PC-9 (cell line): Measurements from ENCODE around the gene BCAR1. TPM values are rescaled to one million over a fixed set of nuclear protein-coding genes. Genes with fewer than 3 reads are reported as not detected.

Source experiments
- BruUV-seq: library from RNA; stranded (reverse); fragments of 400-500 nt; replicated peaks from 2 replicates; lab custom pipeline; 2021; lab: Mats Ljungman, UMichigan
- CTCF ChIA-PET: fragments of 300-600 bp; sonication (Branson Sonifier 250); formaldehyde crosslinking; loops from one replicate; lab custom pipeline; 2022; ENCODE audit warnings: antibody characterized with exemption; lab: Charles Lee
- POLR2A ChIA-PET: fragments of 300-600 bp; sonication (Branson Sonifier 250); formaldehyde crosslinking; loops from one replicate; lab custom pipeline; 2022; ENCODE audit warnings: antibody characterized with exemption; ENCODE audit not compliant: unreplicated experiment; lab: Charles Lee
- DNase-seq, 2 experiments: peaks; one replicate each; pipeline versions ENCODE4 v3.0.0 to v3.0.0-alpha.2; 2015 to 2022; ENCODE audit warnings: mixed read lengths in 1 of 2
- H2AFZ ChIP-seq: fragments of 200-600 bp; sonication (generic); 2 replicates; pipeline ENCODE4 v1.8.1; 2017; ENCODE audit warnings: antibody characterized with exemption
- H3F3A ChIP-seq: fragments of 200-600 bp; sonication (generic); 2 replicates; pipeline ENCODE4 v1.8.1; 2017; ENCODE audit warnings: antibody characterized with exemption, mild to moderate bottlenecking, low read depth; ENCODE audit not compliant: insufficient read depth
- H3K27ac ChIP-seq: fragments of 200-600 bp; sonication (generic); 2 replicates; pipeline ENCODE4 v1.6.1; 2016; ENCODE audit warnings: mixed run types
- H3K27me3 ChIP-seq: fragments of 200-600 bp; sonication (generic); 2 replicates; pipeline ENCODE4 v1.6.1; 2016; ENCODE audit warnings: low read depth, mixed run types; ENCODE audit not compliant: insufficient read depth
- H3K36me3 ChIP-seq: fragments of 200-600 bp; sonication (generic); 2 replicates; pipeline ENCODE4 v1.6.1; 2016; ENCODE audit warnings: low read depth, mixed run types
- H3K4me1 ChIP-seq: fragments of 200-600 bp; sonication (generic); replicated peaks from 2 replicates; pipeline ENCODE4 v1.6.1; 2016; ENCODE audit warnings: mixed run types; ENCODE audit not compliant: insufficient read depth
- H3K4me2 ChIP-seq: fragments of 200-600 bp; sonication (generic); 2 replicates; pipeline ENCODE4 v1.6.1; 2017; ENCODE audit warnings: mixed run types
- H3K4me3 ChIP-seq: fragments of 200-600 bp; sonication (generic); 2 replicates; pipeline ENCODE4 v1.6.1; 2016; ENCODE audit warnings: mixed run types
- H3K79me2 ChIP-seq: fragments of 200-600 bp; sonication (generic); 2 replicates; pipeline ENCODE4 v1.6.1; 2017; ENCODE audit warnings: low read depth, mixed run types
- H3K9me2 ChIP-seq: fragments of 200-600 bp; sonication (generic); 2 replicates; pipeline ENCODE4 v1.8.1; 2017; ENCODE audit warnings: mild to moderate bottlenecking; ENCODE audit not compliant: insufficient read depth
- H3K9me3 ChIP-seq: fragments of 200-600 bp; sonication (generic); 2 replicates; pipeline ENCODE4 v1.8.1; 2016; ENCODE audit warnings: low read depth; ENCODE audit not compliant: insufficient read depth
- H4K20me1 ChIP-seq: fragments of 200-600 bp; sonication (generic); 2 replicates; pipeline ENCODE4 v1.8.1; 2017; ENCODE audit not compliant: insufficient read depth
- EZH2 ChIP-seq: fragments of 200-600 bp; sonication (generic); IDR thresholded peaks from 2 replicates; pipeline ENCODE4 v1.8.0; 2017; ENCODE audit warnings: antibody characterized with exemption, low read depth
- intact Hi-C: fragments of 100-400 bp; cut with micrococcal nuclease; formaldehyde crosslinking; loops from one replicate; pipeline ENCODE4 v1.10.0; 2022; ENCODE audit not compliant: unreplicated experiment
- total RNA-seq: library from RNA; stranded (reverse); gene quantifications from 2 replicates; pipeline ENCODE4 v1.2.3, GENCODE V29; 2021
- TF ChIP-seq, protein P1 (sequence below): fragments of 200-600 bp; sonication (generic); conservative IDR thresholded peaks from 2 replicates; pipeline ENCODE4 v1.6.1; 2017; ENCODE audit warnings: mixed run types, antibody characterized with exemption, mild to moderate bottlenecking, moderate library complexity

The BCAR1 gene
- total RNA-seq, 1 experiment from 2014 or later: 53.9 TPM

DNA sequence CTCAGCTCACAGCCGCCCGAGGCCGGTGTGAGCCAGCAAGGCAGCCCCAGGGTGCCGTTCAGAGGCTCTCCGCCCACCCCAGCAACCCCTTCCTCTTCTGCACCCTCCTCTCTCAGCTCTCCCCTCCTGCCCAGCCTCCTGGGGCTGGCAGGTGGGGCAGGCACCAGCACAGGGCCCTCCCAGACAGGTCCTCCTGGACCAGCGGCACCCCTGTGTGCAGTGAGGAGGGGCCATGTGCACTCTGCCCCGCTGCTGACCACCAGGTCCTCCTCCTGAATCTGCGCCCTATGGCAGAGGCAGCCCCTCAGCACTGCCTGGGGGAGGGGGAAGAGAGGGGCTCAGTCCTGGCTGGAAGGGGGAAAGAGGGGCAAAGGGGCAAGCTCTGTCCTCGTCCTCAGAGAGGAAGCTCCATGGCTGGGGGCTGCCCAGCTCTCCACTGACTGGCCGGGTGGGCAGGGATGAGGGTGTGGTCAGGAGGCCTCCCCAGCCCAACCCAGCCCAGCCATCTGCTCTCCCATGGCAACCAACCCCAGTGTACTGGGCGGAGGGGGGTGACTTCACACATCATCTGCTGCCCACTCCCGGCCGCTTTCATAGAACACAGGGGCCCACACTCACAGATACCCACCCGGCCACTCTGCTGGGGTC is 5.4 kb upstream of the BCAR1 start:
- intact Hi-C loops: no loop called here
- peaks cover 78% of the 10 kb centered on the region for H4K20me1 ChIP-seq
- DNase-seq: no peak
- TF ChIP-seq, protein P1, sequence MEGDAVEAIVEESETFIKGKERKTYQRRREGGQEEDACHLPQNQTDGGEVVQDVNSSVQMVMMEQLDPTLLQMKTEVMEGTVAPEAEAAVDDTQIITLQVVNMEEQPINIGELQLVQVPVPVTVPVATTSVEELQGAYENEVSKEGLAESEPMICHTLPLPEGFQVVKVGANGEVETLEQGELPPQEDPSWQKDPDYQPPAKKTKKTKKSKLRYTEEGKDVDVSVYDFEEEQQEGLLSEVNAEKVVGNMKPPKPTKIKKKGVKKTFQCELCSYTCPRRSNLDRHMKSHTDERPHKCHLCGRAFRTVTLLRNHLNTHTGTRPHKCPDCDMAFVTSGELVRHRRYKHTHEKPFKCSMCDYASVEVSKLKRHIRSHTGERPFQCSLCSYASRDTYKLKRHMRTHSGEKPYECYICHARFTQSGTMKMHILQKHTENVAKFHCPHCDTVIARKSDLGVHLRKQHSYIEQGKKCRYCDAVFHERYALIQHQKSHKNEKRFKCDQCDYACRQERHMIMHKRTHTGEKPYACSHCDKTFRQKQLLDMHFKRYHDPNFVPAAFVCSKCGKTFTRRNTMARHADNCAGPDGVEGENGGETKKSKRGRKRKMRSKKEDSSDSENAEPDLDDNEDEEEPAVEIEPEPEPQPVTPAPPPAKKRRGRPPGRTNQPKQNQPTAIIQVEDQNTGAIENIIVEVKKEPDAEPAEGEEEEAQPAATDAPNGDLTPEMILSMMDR: no peak
- no peak for TF ChIP-seq EZH2
- peaks cover 69% of the 10 kb centered on the region for H3K79me2 ChIP-seq
- H3F3A ChIP-seq: peaks cover 19% of the 10 kb centered on the region; the same call in 1 of the 2 replicates
- no peaks in the 10 kb centered on the region for H3K9me2 ChIP-seq
- no peak overlapping the region for H3K4me3 ChIP-seq
- H3K36me3 ChIP-seq: no peaks in the 10 kb centered on the region
- no peaks in the 10 kb centered on the region for H3K9me3 ChIP-seq
- no TSS peak for BruUV-seq
- H3K27ac ChIP-seq: no peak overlapping the region
- no peak overlapping the region for H3K4me2 ChIP-seq
- ChIA-PET CTCF (no interaction called here), POLR2A (no interaction called here)
- no peaks in the 10 kb centered on the region for H3K27me3 ChIP-seq
- H2AFZ ChIP-seq: no peak overlapping the region
- H3K4me1 ChIP-seq: peaks cover 18% of the 10 kb centered on the region

GRCh38 chr16:75256059-75256571 is 4.7 kb upstream of the BCAR1 start:
- Histone ChIP-seq H3K4me3 (no peak overlapping the region), H3K4me1 (peaks cover 20% of the 10 kb centered on the region), H3K27ac (no peak overlapping the region), H3K9me3 (no peaks in the 10 kb centered on the region), H2AFZ (no peak overlapping the region), H3F3A (peaks cover 20% of the 10 kb centered on the region; the same call in 1 of the 2 replicates), H3K36me3 (no peaks in the 10 kb centered on the region), H4K20me1 (peaks cover 73% of the 10 kb centered on the region), H3K79me2 (peaks cover 65% of the 10 kb centered on the region), H3K9me2 (no peaks in the 10 kb centered on the region), H3K4me2 (no peak overlapping the region), H3K27me3 (no peaks in the 10 kb centered on the region)
- POLR2A ChIA-PET: no interaction called here
- BruUV-seq: no TSS peak
- CTCF ChIA-PET: no interaction called here
- TF ChIP-seq, protein P1: no peak
- no peak for TF ChIP-seq EZH2
- intact Hi-C loops: no loop called here
- DNase-seq: no peak

DNA sequence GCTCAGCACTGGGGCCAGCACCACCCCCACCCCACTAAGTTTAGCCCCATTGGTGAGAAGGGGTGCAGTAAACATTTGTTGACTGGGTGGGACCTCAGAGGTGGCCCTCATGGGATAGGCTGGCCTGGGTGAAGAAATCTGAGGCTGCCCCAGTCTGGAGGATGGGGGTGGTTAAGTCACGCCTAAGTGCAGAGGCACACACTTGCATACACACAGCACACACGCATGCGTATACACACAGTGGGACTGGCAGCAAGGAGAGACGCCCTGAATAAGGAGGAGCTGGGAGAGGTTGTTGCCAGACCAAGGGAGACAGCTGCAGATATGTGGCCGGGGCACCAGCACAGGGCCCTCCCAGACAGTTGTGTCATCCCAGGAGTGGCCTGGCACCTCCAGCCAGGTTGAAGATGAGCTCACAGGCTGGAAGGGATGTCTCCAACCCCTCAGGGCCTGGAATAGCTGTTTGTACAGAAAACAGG is 3.0 kb upstream of the BCAR1 start:
- Histone ChIP-seq H4K20me1 (peaks cover 67% of the 10 kb centered on the region), H3K4me3 (no peak overlapping the region), H3F3A (peaks cover 20% of the 10 kb centered on the region; the same call in 1 of the 2 replicates), H3K4me2 (no peak overlapping the region), H3K9me2 (no peaks in the 10 kb centered on the region), H3K27ac (no peak overlapping the region), H3K36me3 (no peaks in the 10 kb centered on the region), H3K4me1 (peaks cover 26% of the 10 kb centered on the region), H3K9me3 (no peaks in the 10 kb centered on the region), H2AFZ (no peak overlapping the region), H3K27me3 (no peaks in the 10 kb centered on the region), H3K79me2 (peaks cover 67% of the 10 kb centered on the region)
- TF ChIP-seq, protein P1: no peak
- no peak for TF ChIP-seq EZH2
- DNase-seq: no peak
- POLR2A ChIA-PET: interaction anchor here (0.8 kb wide), 1 partner anchor 17 kb away, joined by 4 read pairs; no protein-coding TSS in a partner anchor
- CTCF ChIA-PET: no interaction called here
- intact Hi-C loops: no loop called here
- no TSS peak for BruUV-seq
